ENCODE measurements around the gene AKAP1.

- TF ChIP-seq POLR2A (IDR thresholded peaks at IDR 0.05) (no peak), CTCF (IDR thresholded peaks at IDR 0.05) (no peak)
Observed at GRCh38 chr17:57106836-57107497, 21.9 kb downstream of the AKAP1 start.
